Transverse colon (tissue), 4 donors: ENCODE results near the gene VAX1.

Experiments used
- CTCF ChIP-seq, 5 experiments: fragments of 200-600 bp in 3 of 5; fragments of 450-650 bp in 2 of 5; sonication (generic) in 3 of 5; IDR thresholded peaks; 1 replicate in 2 of 5; 2 replicates in 3 of 5; pipeline ENCODE4 v1.5.1; 2016 to 2017; ENCODE audit warnings: antibody characterized with exemption in 5 of 5, inconsistent platforms in 3 of 5, mild to moderate bottlenecking in 2 of 5, moderate library complexity in 1 of 5
- EP300 ChIP-seq: sonication (generic); formaldehyde crosslinking; IDR thresholded peaks from one replicate; pipeline ENCODE4 v1.6.1; 2017; ENCODE audit warnings: antibody characterized with exemption, low read depth
- POLR2A ChIP-seq: fragments of 450-650 bp; IDR thresholded peaks from one replicate; pipeline ENCODE4 v1.6.1; 2016; ENCODE audit warnings: antibody characterized with exemption, mild to moderate bottlenecking, moderate library complexity
- POLR2AphosphoS5 ChIP-seq, 3 donors: sonication (generic); formaldehyde crosslinking; IDR thresholded peaks; one replicate each; pipeline ENCODE4 v1.6.1; 2016; ENCODE audit warnings: antibody characterized with exemption in 3 of 3

- no peak for TF ChIP-seq CTCF (IDR thresholded peaks at IDR 0.05)
- TF ChIP-seq POLR2A, result no peak
- no peak for TF ChIP-seq EP300
- TF ChIP-seq POLR2AphosphoS5 (IDR thresholded peaks at IDR 0.05), result no peak
Measured at GRCh38 chr10:117133273-117134055, 4.6 kb downstream of the VAX1 start.
